ENCODE measurements around the gene LYPD3.

LYPD3 gene

DNA sequence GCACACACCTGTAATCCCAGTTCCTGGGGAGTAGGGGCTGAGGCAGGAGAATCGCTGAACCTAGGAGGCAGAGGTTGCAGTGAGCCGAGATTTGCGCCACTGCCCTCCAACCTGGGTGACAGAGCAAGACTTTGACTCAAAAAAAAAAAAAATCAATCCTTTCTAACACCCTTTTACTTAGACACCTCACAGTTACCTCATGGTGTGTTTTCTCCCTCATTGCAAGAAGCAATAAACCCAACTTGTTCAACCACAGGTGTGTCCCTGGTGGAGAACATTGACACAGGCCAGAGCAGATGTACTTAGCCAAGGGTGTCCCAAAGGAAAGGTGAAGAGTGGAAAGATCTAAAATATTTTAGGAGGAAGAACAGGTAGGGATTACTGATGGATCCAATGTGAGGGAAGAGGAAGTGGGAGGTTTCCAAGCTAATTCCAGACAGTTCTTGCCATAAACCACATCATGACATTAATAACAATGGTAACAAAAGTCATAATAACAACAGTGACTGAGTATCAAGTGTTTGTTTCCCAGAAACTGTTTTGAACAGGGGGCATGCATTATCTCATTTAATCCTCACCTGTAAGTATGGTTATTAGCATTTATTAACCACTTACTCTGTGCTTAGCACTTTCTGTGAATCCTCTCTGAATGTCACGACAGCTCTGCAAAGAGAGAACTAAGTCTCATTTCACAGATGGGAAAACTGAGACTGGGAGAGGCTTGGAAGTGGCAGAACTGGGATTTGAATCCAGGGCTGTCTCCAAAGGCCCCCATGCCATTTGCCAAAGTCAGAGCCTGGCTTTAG is 3.1 kb upstream of the LYPD3 start:
- no peak overlapping the region for H3K27ac ChIP-seq
- TF ChIP-seq, protein P1, sequence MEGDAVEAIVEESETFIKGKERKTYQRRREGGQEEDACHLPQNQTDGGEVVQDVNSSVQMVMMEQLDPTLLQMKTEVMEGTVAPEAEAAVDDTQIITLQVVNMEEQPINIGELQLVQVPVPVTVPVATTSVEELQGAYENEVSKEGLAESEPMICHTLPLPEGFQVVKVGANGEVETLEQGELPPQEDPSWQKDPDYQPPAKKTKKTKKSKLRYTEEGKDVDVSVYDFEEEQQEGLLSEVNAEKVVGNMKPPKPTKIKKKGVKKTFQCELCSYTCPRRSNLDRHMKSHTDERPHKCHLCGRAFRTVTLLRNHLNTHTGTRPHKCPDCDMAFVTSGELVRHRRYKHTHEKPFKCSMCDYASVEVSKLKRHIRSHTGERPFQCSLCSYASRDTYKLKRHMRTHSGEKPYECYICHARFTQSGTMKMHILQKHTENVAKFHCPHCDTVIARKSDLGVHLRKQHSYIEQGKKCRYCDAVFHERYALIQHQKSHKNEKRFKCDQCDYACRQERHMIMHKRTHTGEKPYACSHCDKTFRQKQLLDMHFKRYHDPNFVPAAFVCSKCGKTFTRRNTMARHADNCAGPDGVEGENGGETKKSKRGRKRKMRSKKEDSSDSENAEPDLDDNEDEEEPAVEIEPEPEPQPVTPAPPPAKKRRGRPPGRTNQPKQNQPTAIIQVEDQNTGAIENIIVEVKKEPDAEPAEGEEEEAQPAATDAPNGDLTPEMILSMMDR (conservative IDR thresholded peaks at IDR 0.05) = no peak

DNA sequence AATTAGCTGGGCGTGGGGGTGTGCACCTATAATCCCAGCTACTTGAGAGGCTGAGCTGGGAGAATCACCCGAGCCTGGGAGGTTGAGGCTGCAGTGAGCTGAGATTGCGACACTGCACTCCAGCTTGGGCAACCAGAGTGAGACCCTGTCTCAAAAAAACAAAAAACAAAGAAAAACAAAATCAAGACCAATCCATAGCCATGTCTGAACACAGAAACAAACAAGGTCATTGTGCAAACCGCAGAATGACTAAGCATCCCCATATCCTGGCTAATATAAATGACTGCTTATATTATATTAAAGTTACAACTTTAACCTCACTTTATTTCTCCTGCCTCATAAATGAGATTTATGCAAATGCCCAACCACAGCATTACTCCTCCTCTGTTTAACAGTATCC is 2.3 kb upstream of the LYPD3 start:
- H3K27ac ChIP-seq = no peak overlapping the region
- TF ChIP-seq, protein P1 (conservative IDR thresholded peaks at IDR 0.05) = no peak

DNA sequence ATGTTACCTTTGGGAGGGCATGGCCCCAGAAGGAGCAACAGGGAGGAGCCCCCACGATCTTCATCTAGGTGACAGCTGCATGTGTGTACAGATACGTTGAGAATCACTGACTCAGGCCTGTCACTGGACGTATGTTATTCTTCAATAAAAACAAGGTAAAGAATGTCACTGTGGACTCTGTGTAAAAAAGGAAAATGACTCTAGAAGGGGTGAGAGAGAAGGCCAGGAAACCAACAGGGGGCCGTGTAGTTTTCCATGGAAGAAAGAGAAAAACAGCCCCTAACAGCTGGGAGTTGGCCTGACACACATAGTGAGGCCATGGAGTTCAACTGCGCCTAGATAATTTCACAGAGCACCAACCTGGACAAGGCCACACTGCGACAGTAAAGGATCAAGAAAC is 1.9 kb upstream of the LYPD3 start:
- no peak overlapping the region for H3K27ac ChIP-seq
- TF ChIP-seq, protein P1 (conservative IDR thresholded peaks at IDR 0.05) = no peak

DNA sequence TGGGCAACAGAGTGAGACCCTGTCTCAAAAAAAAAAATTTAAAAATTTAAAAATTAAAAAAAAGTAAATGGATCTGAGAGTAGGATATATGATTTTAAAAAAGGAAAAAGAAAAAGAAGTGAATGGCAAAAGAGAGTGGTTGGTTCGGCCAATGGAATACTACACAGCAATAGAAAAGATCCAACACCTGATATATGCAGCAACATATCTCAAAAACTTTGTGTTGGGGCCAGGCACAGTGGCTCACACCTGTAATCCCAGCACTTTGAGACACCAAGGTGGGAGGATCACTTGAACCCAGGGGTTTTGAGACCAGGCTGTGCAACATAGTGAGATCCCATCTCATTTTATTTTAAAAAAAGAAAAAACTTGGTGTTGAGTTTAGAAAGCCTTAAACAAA is 1.4 kb upstream of the LYPD3 start:
- no peak overlapping the region for H3K27ac ChIP-seq
- TF ChIP-seq, protein P1 (conservative IDR thresholded peaks at IDR 0.05) = no peak

DNA sequence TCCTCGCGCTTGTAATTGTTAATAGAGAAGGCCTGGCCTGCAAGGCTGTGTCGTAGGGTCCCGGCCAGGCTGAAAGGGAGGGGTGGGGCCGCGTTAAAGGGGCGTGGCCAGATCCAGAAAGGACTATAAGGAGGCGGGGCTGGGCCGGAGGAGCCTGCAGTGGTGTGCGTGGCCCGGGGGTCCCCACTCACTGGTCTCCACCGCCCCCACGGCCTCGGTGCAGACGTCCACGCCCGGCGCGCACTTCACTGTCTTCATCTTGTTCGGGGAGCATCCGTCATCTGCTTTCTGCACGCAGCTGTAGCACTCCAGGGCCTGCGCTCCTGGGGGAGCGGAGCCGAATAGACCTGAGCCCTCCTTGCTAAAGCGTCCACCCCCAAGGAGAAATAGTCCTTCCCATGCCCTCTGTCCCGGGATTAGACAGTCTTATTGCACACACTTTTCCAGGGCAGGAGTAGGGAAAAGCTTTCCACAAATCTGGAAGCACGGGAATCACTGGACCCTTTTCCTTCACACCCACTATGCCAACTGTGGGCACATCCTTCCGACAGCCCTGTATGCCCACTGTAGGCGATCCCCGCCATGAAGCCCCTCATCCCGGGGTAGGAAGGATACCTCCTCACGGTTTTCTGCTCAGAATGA is 1.2 kb downstream of the LYPD3 start:
- peak overlapping the region; percentile 78 for H3K27ac ChIP-seq
- TF ChIP-seq, protein P1 (conservative IDR thresholded peaks at IDR 0.05) = no peak

DNA sequence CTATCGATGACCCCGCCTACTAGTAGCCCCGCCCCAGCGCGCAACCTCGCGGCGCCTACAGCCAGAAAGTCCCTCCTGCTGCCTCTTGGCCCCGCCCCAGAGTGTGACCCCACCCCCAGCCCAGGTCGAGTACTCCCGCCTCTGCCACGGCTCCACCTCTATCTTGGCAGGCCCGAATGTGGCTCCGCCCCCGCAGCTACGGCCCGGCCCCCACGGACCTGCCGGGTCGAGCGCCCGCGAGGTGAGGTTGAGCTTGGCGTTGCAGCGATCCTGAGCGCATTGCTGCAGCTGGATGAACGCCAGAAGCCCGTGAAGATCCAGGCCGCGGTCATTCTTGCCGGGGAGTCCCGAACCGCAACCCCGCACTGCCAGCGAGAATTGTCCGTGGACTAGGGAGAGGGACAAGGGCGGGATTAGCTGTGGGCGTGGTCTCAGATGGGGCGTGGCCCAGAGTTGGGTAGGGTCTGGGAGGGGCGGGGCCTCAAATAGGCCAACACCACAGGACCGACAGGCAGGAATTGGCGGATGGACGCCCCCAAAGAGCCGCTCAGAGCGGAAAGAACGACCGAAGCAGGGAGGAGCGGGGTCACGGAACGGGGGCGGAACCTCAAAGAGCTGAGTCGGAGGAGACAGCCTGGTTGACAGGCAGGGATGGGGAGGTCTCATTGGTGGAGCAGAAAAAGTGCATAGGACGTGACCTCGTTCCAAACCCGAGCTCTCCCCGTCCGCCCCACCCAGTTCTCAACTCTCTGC is 1.9 kb downstream of the LYPD3 start:
- TF ChIP-seq, protein P1 (conservative IDR thresholded peaks at IDR 0.05) = no peak
- H3K27ac ChIP-seq = peak overlapping the region; percentile 78

DNA sequence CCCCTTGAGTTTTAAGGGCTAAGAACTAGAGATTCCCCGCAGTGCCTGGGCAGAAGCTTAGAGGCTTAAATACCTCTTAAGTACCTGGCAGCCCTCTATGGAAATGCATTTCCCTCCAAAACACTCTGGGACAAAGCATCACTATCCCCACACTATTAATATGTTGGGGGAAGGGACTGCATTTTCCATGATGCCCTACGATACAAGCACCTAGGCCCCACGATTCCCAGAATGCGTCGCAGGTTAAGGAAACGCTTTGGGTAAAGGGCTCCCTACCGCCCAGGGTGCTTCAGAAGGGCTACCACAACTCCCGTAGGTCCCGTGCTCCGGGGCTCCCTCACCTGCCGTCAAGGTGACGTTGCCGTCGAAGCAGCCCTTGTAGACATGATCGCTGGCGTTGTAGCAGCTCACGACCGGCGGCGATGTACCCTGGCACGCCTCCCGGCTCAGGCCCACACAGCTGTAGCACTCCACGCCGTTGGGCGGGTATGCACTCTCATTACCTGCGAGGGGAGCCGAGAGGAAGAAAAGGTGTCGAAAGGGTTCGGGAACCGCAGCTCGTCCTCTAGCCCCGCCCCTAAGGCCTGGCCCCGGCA is 2.5 kb downstream of the LYPD3 start:
- peak overlapping the region; percentile 78 for H3K27ac ChIP-seq

More for the DNA sequence above, 2.5 kb downstream of the LYPD3 start:
- TF ChIP-seq, protein P1 (conservative IDR thresholded peaks at IDR 0.05) = no peak

All from VCaP (cell line).